Endothelial cell of umbilical vein (primary cell): ENCODE data around the gene BSG. TPM values are rescaled to one million over a fixed set of nuclear protein-coding genes. Genes with fewer than 3 reads are reported as not detected.

Experiments used
- BruUV-seq: library from RNA; stranded (reverse); fragments of 400-500 nt; replicated peaks from 2 replicates; lab custom pipeline; 2021; lab: Mats Ljungman, UMichigan
- CTCF ChIA-PET: fragments of 300-600, 350-600 bp; sonication (Branson Sonifier 250); formaldehyde crosslinking; loops from one replicate; lab custom pipeline; 2021; ENCODE audit warnings: antibody characterized with exemption, inconsistent platforms; lab: Charles Lee
- POLR2A ChIA-PET: fragments of 300-600, 350-600 bp; sonication (Branson Sonifier 250); formaldehyde crosslinking; loops from one replicate; lab custom pipeline; 2021; ENCODE audit warnings: antibody characterized with exemption, inconsistent platforms; lab: Charles Lee
- DNase-seq: peaks from one replicate; pipeline ENCODE4 v3.0.0-alpha.2; 2011; ENCODE audit warnings: low read depth, low spot score
- FAIRE-seq: peaks from 2 replicates; lab custom pipeline; 2011; peaks lifted over from hg19 to GRCh38; lab: Jason Lieb, UNC
- H2AFZ ChIP-seq: 2 replicates; pipeline ENCODE4 v1.6.0; 2012; ENCODE audit warnings: low read depth, low read length, control low read depth, inconsistent platforms
- H3K27ac ChIP-seq: 2 replicates; pipeline ENCODE4 v1.5.1; 2011; ENCODE audit warnings: low read depth, mild to moderate bottlenecking, control low read depth, low read length, moderate library complexity; ENCODE audit not compliant: insufficient read depth
- H3K27me3 ChIP-seq, 2 experiments: 2 replicates each; pipeline versions ENCODE4 v1.6.0 to v1.6.1; 2011; ENCODE audit warnings: low read length in 2 of 2, mixed read lengths in 1 of 2; ENCODE audit not compliant: control insufficient read depth in 2 of 2, insufficient read depth in 2 of 2
- H3K36me3 ChIP-seq, 2 experiments: 2 replicates in 1 of 2; 3 replicates in 1 of 2; pipeline ENCODE4 v1.5.1; 2011; ENCODE audit warnings: low read length in 2 of 2, mild to moderate bottlenecking in 1 of 2, moderate library complexity in 1 of 2; ENCODE audit not compliant: control insufficient read depth in 2 of 2, insufficient read depth in 2 of 2; ENCODE audit errors: extremely low read depth in 1 of 2
- H3K4me1 ChIP-seq: 3 replicates; pipeline ENCODE4 v1.5.1; 2011; ENCODE audit warnings: mild to moderate bottlenecking, low read length; ENCODE audit not compliant: control insufficient read depth, insufficient read depth; ENCODE audit errors: extremely low read depth
- H3K4me2 ChIP-seq: 2 replicates; pipeline ENCODE4 v1.6.1; 2011; ENCODE audit warnings: low read length, control low read depth, mixed read lengths; ENCODE audit not compliant: insufficient read depth
- H3K4me3 ChIP-seq, 3 experiments: fragments of 200-600 bp in 1 of 3; sonication (generic), shearing (Covaris generic) in 1 of 3; replicated peaks in 1 of 3; 2 replicates each; pipeline ENCODE4 v1.5.1; 2011 to 2016; ENCODE audit warnings: control low read depth in 3 of 3, low read length in 3 of 3, mild to moderate bottlenecking in 2 of 3, inconsistent platforms in 1 of 3, low read depth in 1 of 3, moderate library complexity in 1 of 3; ENCODE audit not compliant: insufficient read depth in 1 of 3
- H3K79me2 ChIP-seq: 2 replicates; pipeline ENCODE4 v1.6.0; 2012; ENCODE audit warnings: low read length, inconsistent platforms; ENCODE audit not compliant: control insufficient read depth, insufficient read depth
- H3K9ac ChIP-seq: replicated peaks from 2 replicates; pipeline ENCODE3; 2011; ENCODE audit warnings: low read length, control low read depth; ENCODE audit not compliant: insufficient read depth; ENCODE audit errors: extremely low read depth
- H3K9me1 ChIP-seq: replicated peaks from 3 replicates; pipeline ENCODE4 v1.6.0; 2011; ENCODE audit warnings: mild to moderate bottlenecking, low read length; ENCODE audit not compliant: control insufficient read depth, insufficient read depth; ENCODE audit errors: extremely low read depth
- H3K9me3 ChIP-seq: replicated peaks from 2 replicates; pipeline ENCODE4 v1.5.1; 2012; ENCODE audit warnings: low read length, inconsistent platforms; ENCODE audit not compliant: control insufficient read depth, insufficient read depth
- H4K20me1 ChIP-seq: replicated peaks from 2 replicates; pipeline ENCODE3; 2011; ENCODE audit warnings: mild to moderate bottlenecking, low read length; ENCODE audit not compliant: control insufficient read depth, insufficient read depth; ENCODE audit errors: extremely low read depth
- FOS ChIP-seq: IDR thresholded peaks from 2 replicates; pipeline ENCODE4 v1.6.1; 2011; ENCODE audit warnings: mild to moderate bottlenecking, low read length, moderate library complexity, borderline replicate concordance; ENCODE audit not compliant: insufficient read depth
- GATA2 ChIP-seq: IDR thresholded peaks from 2 replicates; pipeline ENCODE4 v1.7.0; 2011; ENCODE audit warnings: low read depth, mild to moderate bottlenecking, moderate library complexity, mixed read lengths, low read length; ENCODE audit not compliant: insufficient read length, insufficient read depth
- JUN ChIP-seq: IDR thresholded peaks from 2 replicates; pipeline ENCODE4 v1.6.1; 2011; ENCODE audit warnings: borderline replicate concordance, low read depth; ENCODE audit not compliant: insufficient read length, insufficient read depth
- MYC ChIP-seq: IDR thresholded peaks from one replicate; pipeline ENCODE4 v1.6.1; 2011; ENCODE audit warnings: mild to moderate bottlenecking, low read depth, low read length
- POLR2A ChIP-seq: IDR thresholded peaks from 2 replicates; pipeline ENCODE4 v1.6.1; 2012; ENCODE audit warnings: low read depth, mild to moderate bottlenecking, control low read depth, low read length
- dilution Hi-C: fragments of 300-500 bp; cut with MboI; formaldehyde crosslinking; loops from one replicate; pipeline ENCODE4 v1.15.0; 2019; ENCODE audit warnings: low sequenced_read_pairs; ENCODE audit not compliant: extremely low pct_ligation_motif_present
- intact Hi-C: fragments of 100-400 bp; cut with micrococcal nuclease; formaldehyde crosslinking; loops from one replicate; pipeline ENCODE4 v1.10.0; 2022
- polyA plus RNA-seq, 4 experiments: library from polyadenylated mRNA; depleted of rRNA in 3 of 4; stranded (reverse) in 3 of 4; unstranded in 1 of 4; fragments of >200 nt; gene quantifications; 2 replicates each; pipeline versions ENCODE4 v1.2.1 to v1.2.3, GENCODE V29; 2011 to 2012; ENCODE audit warnings: missing spikeins in 1 of 4
- total RNA-seq: library from RNA; stranded (reverse); gene quantifications from 2 replicates; pipeline ENCODE4 v1.2.3, GENCODE V29; 2021

Gene BSG
- total and polyA plus RNA-seq, 2 donors (not counting 3 experiments of a cell fraction or from before 2014, with no cell fraction given): 485 to 661 TPM

- no TSS peak for BruUV-seq
- Histone ChIP-seq H3K4me1 (peaks cover 13% of the 10 kb centered on the region), H3K27me3 (no peaks in the 10 kb centered on the region), H4K20me1 (no peaks in the 10 kb centered on the region), H3K9me3 (no peaks in the 10 kb centered on the region), H3K27ac (no peak overlapping the region), H2AFZ (no peak overlapping the region), H3K36me3 (peaks cover 5 to 39% of the 10 kb centered on the region in 2 experiments), H3K9me1 (no peaks in the 10 kb centered on the region), H3K4me2 (no peak overlapping the region), H3K79me2 (peaks cover 46% of the 10 kb centered on the region), H3K4me3 (no peak overlapping the region), H3K9ac (no peak overlapping the region)
- intact Hi-C loops: no loop called here
- no peak for DNase-seq
- ChIA-PET CTCF (no interaction called here), POLR2A (no interaction called here)
- FAIRE-seq: no peak
- dilution Hi-C loops: no loop called here
- TF ChIP-seq GATA2: no peak
- TF ChIP-seq FOS: no peak
- TF ChIP-seq JUN: no peak
Measured at GRCh38 chr19:536031-536880, 36.1 kb upstream of the BSG start.

- Histone ChIP-seq H3K4me3 (no peak overlapping the region), H2AFZ (no peak overlapping the region), H3K79me2 (peaks cover 43% of the 10 kb centered on the region), H3K27ac (no peak overlapping the region), H3K9ac (no peak overlapping the region), H3K4me1 (peaks cover 13% of the 10 kb centered on the region), H3K9me1 (no peaks in the 10 kb centered on the region), H4K20me1 (no peaks in the 10 kb centered on the region), H3K27me3 (no peaks in the 10 kb centered on the region), H3K36me3 (peaks cover 5 to 42% of the 10 kb centered on the region in 2 experiments), H3K9me3 (no peaks in the 10 kb centered on the region), H3K4me2 (no peak overlapping the region)
- TF ChIP-seq POLR2A (no peak), MYC (no peak), GATA2 (no peak)
- dilution Hi-C loops (no loop called here), intact Hi-C loops (no loop called here)
- no peak for DNase-seq
- ChIA-PET POLR2A (no interaction called here), CTCF (no interaction called here)
- FAIRE-seq: no peak
- BruUV-seq: no TSS peak
Measured at GRCh38 chr19:536881-537404, 35.5 kb upstream of the BSG start.
